ENCODE data around the gene ORM2.

Gene ORM2

DNA sequence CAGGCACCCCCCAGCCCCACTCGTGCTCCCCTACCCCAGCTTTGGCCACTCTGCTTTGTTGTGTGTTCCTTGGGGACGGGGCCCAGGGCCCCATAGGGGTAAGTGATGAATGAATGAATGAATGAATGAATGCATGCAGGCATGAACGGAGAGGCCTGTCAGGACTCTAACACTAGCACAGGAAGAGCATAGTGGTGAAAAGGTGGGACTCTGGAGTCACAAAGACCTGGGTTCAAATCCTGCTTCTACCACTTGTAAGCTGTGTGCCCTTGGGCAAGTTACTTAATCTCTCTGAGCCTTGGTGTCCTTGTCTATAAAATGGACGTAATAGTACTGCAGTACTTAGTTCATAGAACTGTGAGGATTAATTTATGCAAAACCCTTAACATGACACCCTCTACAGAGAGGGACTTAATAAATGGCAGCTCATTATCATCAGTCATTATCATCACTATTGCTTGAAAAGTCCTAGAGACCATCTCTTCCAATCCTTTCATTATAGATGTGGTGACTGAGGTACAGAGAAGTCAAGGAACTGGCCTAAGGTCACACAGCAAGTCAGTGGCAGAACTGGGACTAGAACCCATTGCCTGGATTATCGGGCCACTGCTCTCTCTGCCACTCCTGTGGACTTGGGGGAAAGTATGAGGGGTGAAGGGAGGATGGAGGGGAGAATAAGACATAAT is 13.2 kb downstream of the ORM2 start:
- in situ Hi-C loops (cut with HindIII; ENCODE audit: low sequenced_read_pairs), result no loop called here
- no peak overlapping the region for H3K4me3 ChIP-seq (ENCODE audit: low read depth, low read length)
- DNase-seq (ENCODE audit: low read depth), result no peak
- TF ChIP-seq, protein P1, sequence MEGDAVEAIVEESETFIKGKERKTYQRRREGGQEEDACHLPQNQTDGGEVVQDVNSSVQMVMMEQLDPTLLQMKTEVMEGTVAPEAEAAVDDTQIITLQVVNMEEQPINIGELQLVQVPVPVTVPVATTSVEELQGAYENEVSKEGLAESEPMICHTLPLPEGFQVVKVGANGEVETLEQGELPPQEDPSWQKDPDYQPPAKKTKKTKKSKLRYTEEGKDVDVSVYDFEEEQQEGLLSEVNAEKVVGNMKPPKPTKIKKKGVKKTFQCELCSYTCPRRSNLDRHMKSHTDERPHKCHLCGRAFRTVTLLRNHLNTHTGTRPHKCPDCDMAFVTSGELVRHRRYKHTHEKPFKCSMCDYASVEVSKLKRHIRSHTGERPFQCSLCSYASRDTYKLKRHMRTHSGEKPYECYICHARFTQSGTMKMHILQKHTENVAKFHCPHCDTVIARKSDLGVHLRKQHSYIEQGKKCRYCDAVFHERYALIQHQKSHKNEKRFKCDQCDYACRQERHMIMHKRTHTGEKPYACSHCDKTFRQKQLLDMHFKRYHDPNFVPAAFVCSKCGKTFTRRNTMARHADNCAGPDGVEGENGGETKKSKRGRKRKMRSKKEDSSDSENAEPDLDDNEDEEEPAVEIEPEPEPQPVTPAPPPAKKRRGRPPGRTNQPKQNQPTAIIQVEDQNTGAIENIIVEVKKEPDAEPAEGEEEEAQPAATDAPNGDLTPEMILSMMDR (IDR thresholded peaks at IDR 0.05; ENCODE audit: low read depth, low read length, missing control alignments), result no peak

- H3K4me3 ChIP-seq (ENCODE audit: low read depth, low read length), result no peak overlapping the region
- TF ChIP-seq, protein P1 (IDR thresholded peaks at IDR 0.05; ENCODE audit: low read depth, low read length, missing control alignments), result no peak
- DNase-seq (ENCODE audit: low read depth), result no peak
- in situ Hi-C loops (cut with HindIII; ENCODE audit: low sequenced_read_pairs), result no loop called here
Observed at GRCh38 chr9:114343471-114344187, 14.0 kb downstream of the ORM2 start.

DNA sequence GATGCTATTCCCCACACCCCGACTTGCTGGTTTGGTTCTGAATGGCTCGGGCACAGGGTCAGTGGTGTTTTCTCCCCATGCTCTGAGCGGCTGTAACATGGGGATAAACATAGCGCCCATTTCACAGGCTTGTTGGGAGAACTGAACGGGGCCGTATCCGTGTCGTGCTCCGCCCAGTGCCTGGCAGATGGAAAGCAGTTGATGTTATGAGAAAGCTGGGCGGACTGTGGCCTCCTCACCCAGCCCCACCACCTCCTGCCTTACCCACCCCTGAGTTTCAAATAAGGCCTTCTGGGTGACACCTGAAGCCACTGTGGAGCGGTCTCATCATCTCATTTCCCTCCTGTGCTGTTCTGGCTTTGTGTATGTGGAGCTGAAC is 14.5 kb downstream of the ORM2 start:
- in situ Hi-C loops (cut with HindIII; ENCODE audit: low sequenced_read_pairs), result no loop called here

DNA sequence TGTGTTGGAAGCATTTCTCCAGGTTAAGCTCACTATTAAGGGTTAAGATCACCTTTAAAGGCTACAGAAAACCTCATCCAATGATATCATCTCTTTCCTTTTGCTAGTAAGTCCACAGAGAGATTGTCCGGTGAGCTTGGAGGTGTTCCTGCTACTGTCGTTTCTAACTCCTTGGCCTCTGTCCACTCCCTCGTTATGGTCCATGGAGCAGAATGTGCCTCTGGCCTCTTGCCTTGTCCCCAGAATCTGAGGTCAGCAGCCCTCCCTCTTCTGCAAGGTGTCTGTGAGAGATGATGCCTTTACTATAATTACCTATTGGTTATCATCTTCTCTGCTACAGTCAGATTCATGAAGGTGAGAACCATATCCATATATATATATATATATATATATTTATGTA is 15.0 kb downstream of the ORM2 start:
- TF ChIP-seq, protein P1 (IDR thresholded peaks at IDR 0.05; ENCODE audit: low read depth, low read length, missing control alignments), result no peak
- DNase-seq (ENCODE audit: low read depth), result no peak
- H3K4me3 ChIP-seq (ENCODE audit: low read depth, low read length), result no peak overlapping the region
- in situ Hi-C loops (cut with HindIII; ENCODE audit: low sequenced_read_pairs), result no loop called here

More for the DNA sequence above, 14.5 kb downstream of the ORM2 start:
- TF ChIP-seq, protein P1 (IDR thresholded peaks at IDR 0.05; ENCODE audit: low read depth, low read length, missing control alignments), result no peak
- DNase-seq (ENCODE audit: low read depth), result no peak
- H3K4me3 ChIP-seq (ENCODE audit: low read depth, low read length), result no peak overlapping the region

DNA sequence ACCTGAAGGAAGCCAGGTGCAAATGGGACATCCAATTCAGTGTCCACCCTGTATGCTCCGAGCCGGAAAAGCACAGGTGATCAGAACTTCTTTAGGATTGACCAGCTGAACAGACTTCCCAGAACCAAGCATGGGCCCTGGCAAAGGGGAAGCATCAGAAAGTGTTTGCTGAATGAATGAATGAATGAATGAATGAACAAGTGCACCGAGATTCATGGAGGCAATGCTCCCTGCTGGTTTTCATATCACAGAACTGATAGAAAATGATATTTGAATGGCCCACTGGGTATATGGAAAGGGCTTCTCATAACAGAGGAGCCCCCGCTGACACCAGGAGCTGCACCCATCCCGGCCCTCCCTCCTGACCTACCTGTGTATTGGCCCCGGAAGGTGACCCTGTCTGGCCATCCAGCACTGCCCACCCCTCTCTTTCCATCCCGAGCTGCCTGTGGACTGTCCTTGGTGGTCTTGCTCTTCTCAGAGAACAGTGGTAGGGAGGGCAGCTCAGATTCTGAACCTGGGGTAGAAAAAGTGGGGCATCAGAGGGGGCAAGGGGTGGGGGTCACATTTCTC is 15.9 kb downstream of the ORM2 start:
- TF ChIP-seq, protein P1 (IDR thresholded peaks at IDR 0.05; ENCODE audit: low read depth, low read length, missing control alignments), result no peak
- H3K4me3 ChIP-seq (ENCODE audit: low read depth, low read length), result no peak overlapping the region
- DNase-seq (ENCODE audit: low read depth), result no peak
- in situ Hi-C loops (cut with HindIII; ENCODE audit: low sequenced_read_pairs), result no loop called here

- in situ Hi-C loops (cut with HindIII; ENCODE audit: low sequenced_read_pairs), result no loop called here
- no peak for DNase-seq (ENCODE audit: low read depth)
- no peak overlapping the region for H3K4me3 ChIP-seq (ENCODE audit: low read depth, low read length)
- TF ChIP-seq, protein P1 (IDR thresholded peaks at IDR 0.05; ENCODE audit: low read depth, low read length, missing control alignments), result no peak
Observed at GRCh38 chr9:114346146-114346545, 16.5 kb downstream of the ORM2 start.
